Right hindlimb (tissue), 1 donor: ENCODE data around the gene MLC1.

Experiments
- DNase-seq: peaks from one replicate; pipeline ENCODE4 v3.0.0-alpha.2; 2018

Gene MLC1

DNA sequence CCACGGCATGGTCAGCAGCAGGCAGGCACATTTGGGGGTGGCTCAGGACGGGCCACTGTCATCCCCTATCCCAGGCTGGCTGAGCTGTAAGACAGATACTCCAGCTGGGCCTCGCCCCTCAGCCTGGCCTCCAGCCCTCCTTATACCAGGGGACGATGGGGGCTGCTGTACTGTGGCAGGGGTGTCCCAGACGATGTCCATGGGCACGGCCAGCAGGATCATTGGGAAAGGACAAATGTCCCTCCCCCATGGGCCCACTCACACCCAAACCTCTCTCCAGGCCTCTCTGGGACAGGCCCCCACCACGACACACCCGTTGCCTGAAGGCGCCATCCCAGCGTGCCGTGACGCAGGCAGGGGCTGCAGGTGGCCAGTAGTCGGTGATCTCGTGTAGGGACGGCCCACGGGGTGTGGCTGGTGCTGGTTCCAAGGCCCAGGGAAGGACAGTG lies 71.1 kb downstream of the MLC1 start:
- peak; percentile 10 for DNase-seq

DNA sequence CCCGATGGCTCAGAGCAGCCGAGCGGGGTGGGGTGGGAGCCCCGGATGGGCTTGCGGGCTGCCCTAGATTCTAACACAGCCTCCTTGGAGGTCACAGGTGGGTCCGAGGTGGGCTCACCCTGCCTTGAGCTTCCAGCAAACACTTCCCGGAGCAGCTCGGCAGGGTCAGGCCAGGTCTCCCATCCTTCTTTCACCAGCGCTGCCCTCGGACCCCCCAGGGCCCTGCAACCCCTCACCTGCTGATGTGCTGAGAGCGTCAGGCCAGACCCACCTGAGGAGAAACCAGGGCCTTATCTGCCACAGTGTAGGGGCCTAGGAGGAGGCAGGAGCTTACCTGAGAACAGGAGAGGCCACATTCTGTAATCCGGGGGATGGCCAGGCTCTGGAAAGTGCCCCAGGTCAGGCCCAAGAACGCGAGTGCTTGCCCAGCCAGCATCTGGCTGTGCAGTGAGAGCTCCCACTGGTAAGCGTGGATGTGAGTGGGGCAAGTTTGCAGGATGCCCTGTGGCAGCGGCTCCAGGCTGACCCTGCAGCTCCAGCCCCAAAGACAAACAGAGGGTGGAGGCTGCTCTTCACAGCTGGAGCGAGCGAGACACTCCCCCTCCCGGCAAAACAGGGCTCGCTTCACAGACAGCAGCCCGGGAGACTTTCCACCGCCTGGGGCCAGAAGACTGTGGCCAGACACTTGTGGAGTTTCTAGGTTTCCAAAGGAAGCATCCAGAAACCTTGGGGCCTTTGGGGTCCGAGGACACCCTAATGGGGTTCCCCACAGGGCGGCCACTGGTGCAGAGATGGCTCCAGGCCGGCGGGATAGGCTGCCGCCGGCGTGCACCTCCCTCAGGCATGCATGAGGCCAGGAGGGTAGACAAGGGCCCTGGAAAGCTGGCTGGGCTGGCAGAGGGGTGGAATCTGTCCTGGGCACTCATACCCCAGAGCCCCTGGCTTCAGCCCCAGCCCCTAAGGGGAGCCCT lies 72.7 kb downstream of the MLC1 start, which contains the start of gene IL17REL:
Gene IL17REL (minus strand): TSS at position 555 of the 971 bp plus-strand sequence. CDS start 119 bp downstream, at position 436.
- DNase-seq: peak; percentile 43

DNA sequence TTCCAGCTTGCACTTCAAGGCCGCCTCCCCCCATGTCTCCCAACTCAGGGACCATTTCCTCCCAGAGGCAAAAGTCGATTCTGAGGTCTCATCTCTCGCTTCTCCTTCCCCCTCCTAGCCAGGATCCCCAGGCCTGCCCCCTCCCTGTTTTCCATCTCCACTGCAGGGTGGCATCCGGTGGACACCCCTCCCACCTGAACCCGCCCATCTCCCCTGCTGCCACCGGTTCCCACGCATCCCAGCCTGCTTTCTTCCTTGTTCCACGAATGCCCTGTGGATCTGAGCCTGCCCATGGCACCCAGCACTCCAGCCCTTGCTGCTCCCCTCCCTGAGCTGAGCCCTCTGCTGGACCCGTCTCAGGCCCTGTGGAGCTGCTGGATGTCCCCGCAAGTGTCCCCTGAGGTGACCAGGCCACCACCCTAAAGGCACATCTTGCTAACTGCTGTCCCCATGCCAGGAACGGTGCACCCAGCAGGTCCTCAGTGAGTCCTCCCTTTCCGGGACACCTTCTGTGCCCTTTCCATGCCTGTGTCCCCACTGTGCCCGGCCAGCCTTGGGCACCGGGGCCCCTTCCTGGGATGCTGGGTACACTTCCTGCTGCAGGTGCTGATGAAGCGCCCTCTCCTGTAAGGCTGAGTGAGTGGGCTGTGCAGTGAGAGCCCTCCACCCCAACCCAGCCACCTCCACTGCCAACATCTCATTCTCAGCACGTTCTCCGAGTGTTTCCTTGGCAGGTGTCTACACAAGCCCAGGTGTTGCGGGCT lies 73.6 kb downstream of the MLC1 start:
- peak; percentile 12 for DNase-seq

DNA sequence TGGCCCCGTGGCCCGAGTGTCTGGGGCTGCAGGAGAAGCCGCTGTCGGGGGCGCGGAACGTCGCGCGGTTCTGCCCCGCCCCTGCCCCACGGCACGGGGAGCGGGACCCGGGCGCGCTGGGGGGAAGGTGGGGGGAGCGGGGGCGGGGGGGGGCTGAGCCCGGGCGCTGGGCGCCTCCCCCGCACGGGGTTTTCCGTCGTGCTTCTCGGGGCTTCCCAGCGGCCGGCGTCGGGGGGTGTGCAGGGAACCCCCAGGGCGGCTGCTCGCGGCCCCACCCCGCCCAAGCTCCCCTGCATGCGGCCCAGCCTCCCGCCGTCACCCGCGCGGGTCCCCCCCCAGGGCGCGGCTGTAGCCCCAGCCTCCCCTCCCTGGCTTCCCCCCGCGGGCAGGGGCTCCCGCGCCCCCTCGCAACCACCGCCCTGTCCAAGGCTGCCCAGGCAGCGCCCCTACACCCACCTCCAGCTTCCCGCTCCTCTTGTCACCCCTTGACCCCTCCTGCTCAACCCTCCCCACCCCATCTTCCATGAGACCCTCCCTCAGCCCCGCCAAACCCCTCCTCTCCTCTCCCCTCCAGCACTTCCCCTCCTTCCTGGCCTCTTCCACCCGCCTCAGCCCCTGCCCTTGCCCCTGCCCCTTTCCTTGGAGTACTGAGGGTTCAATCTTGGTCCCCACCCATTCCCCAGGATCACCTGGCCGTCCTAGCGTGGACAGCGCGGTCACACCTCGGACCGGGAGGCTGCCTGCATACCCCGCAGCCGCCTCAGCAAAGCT lies 74.4 kb downstream of the MLC1 start:
- DNase-seq: peak; percentile 15

DNA sequence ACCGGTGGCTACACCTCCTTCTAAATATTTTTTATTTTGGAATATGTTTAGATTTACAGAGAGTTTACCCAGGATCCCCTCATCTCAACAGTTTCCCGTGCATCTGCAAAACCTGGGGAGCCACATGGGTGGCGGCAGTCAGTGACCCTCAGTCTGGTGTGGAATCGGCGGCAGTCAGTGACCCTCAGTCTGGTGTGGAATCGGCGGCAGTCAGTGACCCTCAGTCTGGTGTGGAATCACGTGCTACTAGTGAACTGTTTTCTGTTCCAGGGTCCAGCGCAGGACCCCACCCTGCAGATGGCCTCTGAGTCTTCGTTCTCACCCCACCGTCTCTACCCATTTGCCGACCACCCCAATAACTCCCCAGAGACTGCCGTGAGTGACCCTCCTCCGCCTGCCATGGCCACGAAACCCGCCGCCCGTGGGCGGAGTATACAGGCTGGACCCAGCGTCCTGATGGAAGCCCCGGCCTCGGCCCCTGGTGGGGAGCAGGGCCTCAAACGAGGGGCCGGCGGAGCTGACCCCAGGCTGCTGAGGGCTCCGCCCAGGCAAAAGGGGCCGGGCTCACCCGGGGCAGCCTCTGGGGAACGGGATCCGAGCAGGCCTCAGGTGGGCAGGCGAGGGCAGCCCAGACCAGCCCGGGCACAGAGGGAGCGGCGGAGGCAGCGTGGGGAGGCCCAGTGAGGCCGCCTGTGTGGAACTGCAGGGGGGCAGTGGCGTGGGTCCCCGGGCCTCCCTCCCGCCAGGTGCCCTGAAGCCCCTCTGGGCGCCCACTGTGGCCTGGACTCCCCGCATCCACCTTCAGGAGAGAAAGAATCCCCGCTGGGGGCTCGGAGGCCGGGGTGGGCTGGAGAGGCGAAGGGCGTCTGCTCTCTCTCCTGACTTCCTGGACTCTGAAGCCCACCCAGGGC lies 75.2 kb downstream of the MLC1 start:
- peak; percentile 14 for DNase-seq
